ENCODE results near the gene OAS1. TPM values are rescaled to one million over a fixed set of nuclear protein-coding genes. Genes with fewer than 3 reads are reported as not detected.
"Not testable (repeated sequence)": the region's sequence is repeated elsewhere in the genome, so short reads cannot be mapped to it uniquely, and the experiment has no call there.

Gene OAS1
- total RNA-seq, 4 donors from 2014 or later = 1.2 to 2.7 (median 1.8) TPM

GRCh38 chr12:112948806-112949205 is 42.0 kb downstream of the OAS1 start:
- in situ Hi-C loops (cut with MboI; ENCODE audit: low sequenced_read_pairs in 4 of 4) (no loop called here), intact Hi-C loops (cut with DNase I; ENCODE audit: low total_unique reads) (no loop called here)
- TF ChIP-seq POLR2A (IDR thresholded peaks at IDR 0.05) (no peak), CTCF (IDR thresholded peaks at IDR 0.05 in 4 of 5, conservative IDR thresholded peaks at IDR 0.05 in 1 of 5) (no peak)
- DNase-seq = no peak
- Histone ChIP-seq H3K27ac (no peak overlapping the region), H3K4me3 (no peak overlapping the region), H3K4me1 (no peaks in the 10 kb centered on the region), H3K36me3 (no peaks in the 10 kb centered on the region), H3K27me3 (no peaks in the 10 kb centered on the region), H3K9me3 (peaks cover 0 to 5% (median 0%) of the 10 kb centered on the region in 3 donors)
- ATAC-seq = no peak

- H3K4me3 ChIP-seq = no peak overlapping the region
- H3K27ac ChIP-seq = no peak overlapping the region
- ATAC-seq (no peak), DNase-seq (no peak)
- TF ChIP-seq POLR2A (IDR thresholded peaks at IDR 0.05) (no peak), CTCF (IDR thresholded peaks at IDR 0.05 in 4 of 5, conservative IDR thresholded peaks at IDR 0.05 in 1 of 5) (no peak)
- no peaks in the 10 kb centered on the region for H3K36me3 ChIP-seq
- no peaks in the 10 kb centered on the region for H3K27me3 ChIP-seq
- no peaks in the 10 kb centered on the region for H3K4me1 ChIP-seq
- peaks cover 0 to 5% (median 0%) of the 10 kb centered on the region in 3 donors for H3K9me3 ChIP-seq
- intact Hi-C loops (cut with DNase I; ENCODE audit: low total_unique reads) = no loop called here
- in situ Hi-C loops (cut with MboI; ENCODE audit: low sequenced_read_pairs in 4 of 4) = no loop called here
Observed at GRCh38 chr12:112950701-112951100, 43.9 kb downstream of the OAS1 start.

GRCh38 chr12:112957125-112957524 is 50.4 kb downstream of the OAS1 start:
- H3K27me3 ChIP-seq; DNase-seq; H3K36me3 ChIP-seq; H3K4me1 ChIP-seq; in situ Hi-C loops (cut with MboI; ENCODE audit: low sequenced_read_pairs in 4 of 4); ATAC-seq; H3K4me3 ChIP-seq; intact Hi-C loops (cut with DNase I; ENCODE audit: low total_unique reads); H3K27ac ChIP-seq; H3K9me3 ChIP-seq: not testable (repeated sequence)

- no peaks in the 10 kb centered on the region for H3K27me3 ChIP-seq
- intact Hi-C loops (cut with DNase I; ENCODE audit: low total_unique reads) = no loop called here
- H3K4me1 ChIP-seq = no peaks in the 10 kb centered on the region
- TF ChIP-seq POLR2A (IDR thresholded peaks at IDR 0.05) (no peak), CTCF (IDR thresholded peaks at IDR 0.05 in 4 of 5, conservative IDR thresholded peaks at IDR 0.05 in 1 of 5) (no peak)
- no peak overlapping the region for H3K4me3 ChIP-seq
- H3K36me3 ChIP-seq = peaks cover 0 to 6% of the 10 kb centered on the region in 2 donors
- H3K27ac ChIP-seq = no peak overlapping the region
- in situ Hi-C loops (cut with MboI; ENCODE audit: low sequenced_read_pairs in 4 of 4) = no loop called here
- DNase-seq = no peak
- no peak for ATAC-seq
- H3K9me3 ChIP-seq = no peaks in the 10 kb centered on the region
Observed at GRCh38 chr12:112961074-112961473, 54.3 kb downstream of the OAS1 start.

- H3K36me3 ChIP-seq = peaks cover 0 to 6% of the 10 kb centered on the region in 2 donors
- no peaks in the 10 kb centered on the region for H3K4me1 ChIP-seq
- intact Hi-C loops (cut with DNase I; ENCODE audit: low total_unique reads) = no loop called here
- no peaks in the 10 kb centered on the region for H3K9me3 ChIP-seq
- H3K4me3 ChIP-seq = no peak overlapping the region
- in situ Hi-C loops (cut with MboI; ENCODE audit: low sequenced_read_pairs in 4 of 4) = no loop called here
- H3K27ac ChIP-seq = no peak overlapping the region
- DNase-seq = no peak
- no peak for ATAC-seq
- no peaks in the 10 kb centered on the region for H3K27me3 ChIP-seq
- TF ChIP-seq CTCF (IDR thresholded peaks at IDR 0.05 in 4 of 5, conservative IDR thresholded peaks at IDR 0.05 in 1 of 5) = no peak
- no peak for TF ChIP-seq POLR2A (IDR thresholded peaks at IDR 0.05)
Observed at GRCh38 chr12:112961536-112961935, 54.8 kb downstream of the OAS1 start.

All from gastrocnemius medialis (tissue), 4 donors.